ENCODE measurements around the gene S100Z.
"Not testable (repeated sequence)": the region's sequence is repeated elsewhere in the genome, so short reads cannot be mapped to it uniquely, and the experiment has no call there.

DNA sequence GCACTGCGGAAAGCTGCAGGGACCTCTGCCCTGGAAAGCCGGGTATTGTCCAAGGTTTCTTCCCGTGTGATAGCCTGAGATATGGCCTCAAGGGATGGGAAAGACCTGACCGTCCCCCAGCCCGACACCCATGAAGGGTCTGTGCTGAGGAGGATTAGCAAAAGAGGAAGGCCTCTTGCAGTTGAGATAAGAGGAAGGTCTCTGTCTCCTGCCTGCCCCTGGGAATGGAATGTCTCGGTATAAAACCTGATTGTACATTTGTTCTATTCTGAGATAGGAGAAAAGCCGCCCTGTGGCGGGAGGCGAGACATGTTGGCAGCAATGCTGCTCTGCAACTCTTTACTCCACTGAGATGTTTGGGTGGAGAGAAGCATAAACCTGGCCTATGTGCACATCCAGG, 95.4 kb downstream of the S100Z start:
- not testable (repeated sequence) for TF ChIP-seq EZH2phosphoT487 (IDR thresholded peaks at IDR 0.05; ENCODE audit: insufficient read depth, low read depth); EZH2 (IDR thresholded peaks at IDR 0.05; ENCODE audit: insufficient read depth, poor library complexity, severe bottlenecking)
